AG04449 (cell line): ENCODE results near the gene JPH3.

Experiments used
- CTCF ChIA-PET: fragments of 350-600 bp; formaldehyde crosslinking; extraction: SDS; loops from one replicate; lab custom pipeline; 2021; ENCODE audit warnings: antibody characterized with exemption; lab: Yijun Ruan, JAX
- POLR2A ChIA-PET: fragments of 400-600, 350-600 bp; formaldehyde crosslinking; extraction: SDS; loops from one replicate; lab custom pipeline; 2020; ENCODE audit warnings: antibody characterized with exemption, inconsistent platforms; lab: Yijun Ruan, JAX
- DNase-seq: peaks from one replicate; pipeline ENCODE4 v3.0.0-alpha.2; 2010; ENCODE audit warnings: low read depth, low spot score
- H3K4me3 ChIP-seq: 2 replicates; pipeline ENCODE4 v1.5.1; 2011; ENCODE audit warnings: low read depth, mild to moderate bottlenecking, control low read depth, low read length
- CTCF ChIP-seq: IDR thresholded peaks from one replicate; pipeline ENCODE4 v1.5.1; 2011; ENCODE audit warnings: mild to moderate bottlenecking, moderate library complexity, low read length, control low read depth, inconsistent platforms; ENCODE audit not compliant: insufficient read depth; ENCODE audit errors: missing control alignments

Gene JPH3

GRCh38 chr16:87622756-87623319 is 20.5 kb downstream of the JPH3 start:
- no peak for TF ChIP-seq CTCF
- H3K4me3 ChIP-seq = no peak overlapping the region
- CTCF ChIA-PET = interaction anchor here (1.3 kb wide), 2 partner anchors 13 to 206 kb away, joined by 3 to 9 read pairs; no protein-coding TSS in a partner anchor
- DNase-seq = no peak
- POLR2A ChIA-PET = interaction anchor here (0.6 kb wide), 1 partner anchor 39 kb away, joined by 3 read pairs; no protein-coding TSS in a partner anchor

- ChIA-PET CTCF (interaction anchor here (0.8 to 2.8 kb wide), 3 partner anchors 10 to 209 kb away, joined by 3 to 29 read pairs (median 4); no protein-coding TSS in a partner anchor), POLR2A (no interaction called here)
- H3K4me3 ChIP-seq = no peak overlapping the region
- no peak for TF ChIP-seq CTCF
- no peak for DNase-seq
Measured at GRCh38 chr16:87625241-87625797, 23.0 kb downstream of the JPH3 start.

- no peak for DNase-seq
- POLR2A ChIA-PET = no interaction called here
- no peak for TF ChIP-seq CTCF
- CTCF ChIA-PET = interaction anchor here (1.0 to 1.8 kb wide), 2 partner anchors 10 to 210 kb away, joined by 3 to 14 read pairs; no protein-coding TSS in a partner anchor
- H3K4me3 ChIP-seq = no peak overlapping the region
Measured at GRCh38 chr16:87626401-87626800, 24.1 kb downstream of the JPH3 start.

GRCh38 chr16:87626905-87627304 is 24.6 kb downstream of the JPH3 start:
- POLR2A ChIA-PET = no interaction called here
- no peak overlapping the region for H3K4me3 ChIP-seq
- no peak for TF ChIP-seq CTCF
- DNase-seq = no peak
- CTCF ChIA-PET = interaction anchor here (1.0 to 1.8 kb wide), 2 partner anchors 10 to 210 kb away, joined by 3 to 14 read pairs; no protein-coding TSS in a partner anchor

- DNase-seq = no peak
- no peak for TF ChIP-seq CTCF
- H3K4me3 ChIP-seq = no peak overlapping the region
- POLR2A ChIA-PET = no interaction called here
- CTCF ChIA-PET = interaction anchor here (0.6 to 1.8 kb wide), 2 partner anchors 9 to 14 kb away, joined by 3 to 14 read pairs; no protein-coding TSS in a partner anchor
Measured at GRCh38 chr16:87627542-87628245, 25.4 kb downstream of the JPH3 start.
